KG1 (cell line): ENCODE measurements around the gene ATP1A1.

Experiments used
- DNase-seq: peaks from one replicate; lab custom pipeline; 2025; lab: John Stamatoyannopoulos, UW

The ATP1A1 gene

GRCh38 chr1:116440731-116441130 lies 67.7 kb downstream of the ATP1A1 start:
- DNase-seq = no peak

DNA sequence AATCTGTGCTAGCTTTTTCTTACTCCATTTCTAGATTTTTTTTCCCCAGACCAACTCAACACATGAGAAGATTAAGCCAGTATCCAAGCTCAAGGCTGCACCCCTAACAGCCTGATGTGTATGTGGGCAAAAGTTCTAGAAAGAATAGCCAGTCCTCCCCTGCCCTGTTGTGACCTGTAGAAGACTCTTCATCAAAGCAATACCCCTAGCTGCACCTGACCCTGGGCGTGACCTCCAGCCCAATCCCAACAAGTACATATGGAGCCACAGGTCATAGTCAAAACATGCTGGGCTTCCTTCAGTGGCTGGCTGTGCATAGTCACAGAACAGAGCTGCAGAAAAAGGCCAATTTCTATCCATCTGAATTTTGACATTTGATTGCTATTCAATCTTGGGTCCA lies 72.5 kb downstream of the ATP1A1 start:
- no peak for DNase-seq

DNA sequence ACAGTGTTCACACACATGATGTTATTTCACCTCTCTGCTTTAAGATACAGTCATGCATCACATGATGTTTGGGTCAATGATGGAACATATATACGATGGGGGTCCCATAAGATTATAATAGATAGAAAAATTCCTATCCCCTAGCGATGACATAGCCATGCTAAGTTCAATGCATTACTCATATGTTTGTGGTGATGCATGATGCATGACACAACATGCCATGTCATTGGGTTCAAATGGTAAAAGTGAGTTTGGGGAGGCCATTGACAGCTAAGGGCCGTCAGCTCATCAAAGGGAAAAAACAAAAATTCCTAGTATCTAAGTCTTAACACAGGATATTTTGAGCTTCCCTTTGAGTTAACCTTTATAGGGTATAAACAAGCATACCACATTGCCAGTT lies 73.6 kb downstream of the ATP1A1 start:
- DNase-seq = no peak

GRCh38 chr1:116448785-116449385 lies 75.8 kb downstream of the ATP1A1 start:
- no peak for DNase-seq

GRCh38 chr1:116449578-116449977 lies 76.5 kb downstream of the ATP1A1 start:
- DNase-seq = no peak

DNA sequence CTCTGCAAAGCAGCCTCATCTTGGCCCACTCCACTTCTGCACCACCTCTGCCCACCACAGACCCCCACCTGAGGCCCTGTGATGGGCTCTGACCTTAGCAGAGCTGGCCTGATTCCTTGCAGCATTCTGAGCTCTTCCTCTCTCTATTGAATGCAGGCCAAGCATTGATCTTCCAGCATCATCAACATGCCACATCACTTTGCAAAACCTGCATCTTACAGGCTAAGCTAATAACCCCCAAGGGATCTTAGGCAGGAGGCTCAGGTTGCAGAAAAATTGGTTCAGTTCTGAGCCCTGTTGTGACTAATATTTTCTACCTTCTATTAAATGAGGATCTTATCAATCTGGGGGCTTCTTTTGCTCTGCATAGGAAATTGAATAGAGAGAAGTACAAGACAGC lies 78.7 kb downstream of the ATP1A1 start:
- DNase-seq = no peak

GRCh38 chr1:116453481-116453880 lies 80.4 kb downstream of the ATP1A1 start:
- no peak for DNase-seq

DNA sequence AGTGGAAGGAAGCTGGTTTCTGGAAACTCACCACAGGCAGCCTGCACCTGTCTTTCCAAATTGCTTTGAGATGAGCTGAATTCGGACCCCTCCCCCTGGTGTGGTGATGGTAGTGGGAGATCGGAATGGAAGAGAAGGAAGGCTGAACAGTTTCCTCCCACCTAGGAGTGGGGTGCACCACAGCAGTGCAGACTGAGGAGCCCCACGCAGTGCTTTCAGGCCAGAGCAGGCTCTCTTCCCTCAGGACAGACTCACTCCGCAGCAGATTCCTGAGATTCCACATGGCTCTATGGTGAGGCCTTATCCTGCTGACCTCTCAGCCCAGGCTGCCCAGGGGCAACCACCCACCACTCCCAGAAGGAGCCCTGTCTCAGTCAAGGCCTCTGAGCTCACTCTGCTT lies 80.9 kb downstream of the ATP1A1 start:
- no peak for DNase-seq
